Measurements from ENCODE around the gene HHAT.

HHAT gene

GRCh38 chr1:210505601-210506496 lies 177.1 kb downstream of the HHAT start:
- TF ChIP-seq CTCF (conservative IDR thresholded peaks at IDR 0.05; ENCODE audit: low read depth, low read length): no peak
- H3K4me3 ChIP-seq (ENCODE audit: low read length): no peak overlapping the region
- no peak for DNase-seq (ENCODE audit: low read depth)

DNA sequence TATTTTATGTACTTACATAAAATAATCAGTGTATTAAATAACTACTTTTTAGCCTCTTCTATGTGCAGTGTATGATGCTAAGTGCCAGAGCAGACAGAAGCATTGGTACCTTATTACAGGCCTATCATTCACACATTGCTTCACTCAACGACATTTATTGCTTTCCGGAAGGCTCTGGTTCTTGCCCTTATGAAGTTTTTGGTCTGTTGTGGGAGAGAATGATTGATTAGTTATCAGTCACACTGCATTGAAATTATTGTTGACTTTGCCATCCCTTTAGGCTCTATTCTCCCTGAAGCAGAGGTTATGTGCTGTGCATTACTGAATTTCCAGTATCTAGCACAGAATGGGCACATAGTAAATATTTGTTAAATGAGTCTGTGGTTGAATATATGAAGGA lies 178.0 kb downstream of the HHAT start:
- DNase-seq (ENCODE audit: low read depth): no peak
- TF ChIP-seq CTCF (conservative IDR thresholded peaks at IDR 0.05; ENCODE audit: low read depth, low read length): no peak
- no peak overlapping the region for H3K4me3 ChIP-seq (ENCODE audit: low read length)

DNA sequence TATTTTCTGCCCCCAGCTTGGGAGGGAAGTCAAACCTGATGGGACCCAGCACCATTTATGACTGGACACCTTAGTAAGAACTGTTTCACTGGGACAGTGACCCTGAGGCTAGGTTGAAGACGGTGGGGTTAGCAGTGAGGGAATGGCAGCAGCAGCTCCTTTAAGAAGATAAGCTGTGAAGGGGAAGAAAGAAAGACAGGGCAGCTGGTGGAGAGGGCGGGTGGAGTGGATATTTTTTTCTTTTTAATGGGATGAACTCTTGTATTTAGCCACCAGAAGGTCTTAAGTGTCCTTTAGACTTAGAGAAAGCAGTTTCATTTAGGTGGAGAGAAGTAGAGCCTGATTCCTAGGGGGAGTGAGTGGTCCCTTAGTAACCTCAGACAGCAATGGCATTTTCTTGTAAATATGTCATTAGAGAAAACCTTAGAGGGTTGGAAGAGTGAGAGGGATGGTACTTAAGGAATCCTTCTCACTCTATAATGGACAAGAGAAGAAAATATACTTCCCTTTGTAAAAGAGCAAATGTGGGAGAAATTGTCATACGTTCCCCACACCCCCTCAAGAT lies 187.5 kb downstream of the HHAT start:
- no peak overlapping the region for H3K4me3 ChIP-seq (ENCODE audit: low read length)
- no peak for DNase-seq (ENCODE audit: low read depth)
- no peak for TF ChIP-seq CTCF (conservative IDR thresholded peaks at IDR 0.05; ENCODE audit: low read depth, low read length)

- TF ChIP-seq CTCF (conservative IDR thresholded peaks at IDR 0.05; ENCODE audit: low read depth, low read length): no peak
- H3K4me3 ChIP-seq (ENCODE audit: low read length): no peak overlapping the region
- DNase-seq (ENCODE audit: low read depth): peak; percentile 68
Measured at GRCh38 chr1:210516697-210517459, 188.2 kb downstream of the HHAT start.

DNA sequence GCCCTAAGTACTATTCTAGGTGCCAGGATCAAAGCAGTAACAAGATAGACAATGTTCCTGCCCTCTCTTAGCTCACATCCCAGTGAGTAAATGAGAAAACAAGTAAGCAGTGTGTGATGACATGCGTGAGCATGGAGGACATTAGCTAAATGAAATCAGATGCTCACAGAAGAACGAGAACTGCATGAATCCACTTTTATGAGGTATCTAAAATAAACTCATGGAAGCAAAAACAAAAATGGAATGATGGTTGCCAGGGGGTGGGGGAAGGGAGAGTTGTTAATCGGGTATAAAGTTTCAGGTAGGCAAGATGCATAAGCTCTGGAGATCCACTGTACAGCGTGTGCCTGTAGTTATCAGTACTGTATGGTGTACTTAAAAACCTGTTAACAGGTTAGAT lies 195.1 kb downstream of the HHAT start:
- no peak for DNase-seq (ENCODE audit: low read depth)
- no peak overlapping the region for H3K4me3 ChIP-seq (ENCODE audit: low read length)
- no peak for TF ChIP-seq CTCF (conservative IDR thresholded peaks at IDR 0.05; ENCODE audit: low read depth, low read length)

- H3K4me3 ChIP-seq (ENCODE audit: low read length): no peak overlapping the region
- DNase-seq (ENCODE audit: low read depth): no peak
- no peak for TF ChIP-seq CTCF (conservative IDR thresholded peaks at IDR 0.05; ENCODE audit: low read depth, low read length)
Measured at GRCh38 chr1:210525716-210526454, 197.2 kb downstream of the HHAT start.

Data from retinal pigment epithelial cell (primary cell).